GM21786 (cell line): ENCODE results near the gene ANK3.

Source experiments
- ATAC-seq: cut with Tn5 transposase; IDR thresholded peaks from one replicate; pipeline ENCODE4 v1.9.1; 2021; ENCODE audit not compliant: unreplicated experiment

ANK3 gene

GRCh38 chr10:60414111-60414510 is 24.4 kb upstream of the ANK3 start:
- ATAC-seq: no peak

- no peak for ATAC-seq
These were observed 23.8 kb upstream of the ANK3 start for GRCh38 chr10:60413306-60414012.

GRCh38 chr10:60410970-60411369 is 21.3 kb upstream of the ANK3 start:
- ATAC-seq: no peak

GRCh38 chr10:60409202-60409601 is 19.5 kb upstream of the ANK3 start:
- no peak for ATAC-seq

- ATAC-seq: no peak
These were observed 16.5 kb upstream of the ANK3 start for GRCh38 chr10:60406182-60406581.

- ATAC-seq: no peak
These were observed 15.5 kb upstream of the ANK3 start for GRCh38 chr10:60405172-60405571.

GRCh38 chr10:60403168-60403873 is 13.6 kb upstream of the ANK3 start:
- no peak for ATAC-seq

GRCh38 chr10:60400366-60400765 is 10.7 kb upstream of the ANK3 start:
- ATAC-seq: no peak

- ATAC-seq: no peak
These were observed 9.7 kb upstream of the ANK3 start for GRCh38 chr10:60399328-60399727.

GRCh38 chr10:60397792-60398191 is 8.1 kb upstream of the ANK3 start:
- ATAC-seq: no peak

GRCh38 chr10:60396766-60397165 is 7.1 kb upstream of the ANK3 start:
- no peak for ATAC-seq

- no peak for ATAC-seq
These were observed 6.0 kb upstream of the ANK3 start for GRCh38 chr10:60395711-60396110.

GRCh38 chr10:60394446-60394845 is 4.8 kb upstream of the ANK3 start:
- ATAC-seq: no peak

- no peak for ATAC-seq
These were observed 550 bp upstream of the ANK3 start for GRCh38 chr10:60390224-60390626.

GRCh38 chr10:60388709-60389301 is 870 bp downstream of the ANK3 start:
- no peak for ATAC-seq

GRCh38 chr10:60388116-60388625 is 1.5 kb downstream of the ANK3 start:
- no peak for ATAC-seq

- ATAC-seq: no peak
These were observed 2.1 kb downstream of the ANK3 start for GRCh38 chr10:60387531-60387930.

- ATAC-seq: no peak
These were observed 4.3 kb downstream of the ANK3 start for GRCh38 chr10:60385399-60385738.

- ATAC-seq: no peak
These were observed 4.8 kb downstream of the ANK3 start for GRCh38 chr10:60384708-60385398.

- ATAC-seq: no peak
These were observed 5.7 kb downstream of the ANK3 start for GRCh38 chr10:60384011-60384410.

- no peak for ATAC-seq
These were observed 6.6 kb downstream of the ANK3 start for GRCh38 chr10:60382946-60383681.
